SK-N-SH (cell line): ENCODE results near the gene FUT2.

Experiments
- CHD2 ChIP-seq: fragments of 150-350 bp; IDR thresholded peaks from 2 replicates; pipeline ENCODE4 v1.6.1; 2018; ENCODE audit warnings: low read length; ENCODE audit not compliant: partially characterized antibody
- EP300 ChIP-seq, 2 experiments: IDR thresholded peaks; 2 replicates each; pipeline versions ENCODE4 v1.4.0 to v1.6.1; 2012; ENCODE audit warnings: borderline replicate concordance in 1 of 2, low read depth in 1 of 2, low read length in 1 of 2
- EZH2phosphoT487 ChIP-seq: fragments of 200-600 bp; sonication (generic); IDR thresholded peaks from 2 replicates; pipeline ENCODE4 v1.6.1; 2017; ENCODE audit warnings: low read depth, mixed run types, mild to moderate bottlenecking, antibody characterized with exemption, moderate library complexity, borderline replicate concordance
- RAD21 ChIP-seq: IDR thresholded peaks from 2 replicates; pipeline ENCODE4 v1.6.1; 2012; ENCODE audit warnings: mild to moderate bottlenecking, low read length
- RCOR1 ChIP-seq: fragments of 150-350 bp; IDR thresholded peaks from 2 replicates; pipeline ENCODE4 v1.6.1; 2017; ENCODE audit warnings: antibody characterized with exemption, low read length
- RXRA ChIP-seq: IDR thresholded peaks from 2 replicates; pipeline ENCODE4 v1.4.0; 2012; ENCODE audit warnings: low read depth, mild to moderate bottlenecking, borderline replicate concordance
- YY1 ChIP-seq: IDR thresholded peaks from 2 replicates; pipeline ENCODE4 v1.4.0; 2012; ENCODE audit warnings: low read depth, mild to moderate bottlenecking
- TF ChIP-seq, protein P1 (sequence below): fragments of 150-350 bp; IDR thresholded peaks from 2 replicates; pipeline ENCODE4 v1.6.1; 2017; ENCODE audit warnings: antibody characterized with exemption, low read length, low read depth, borderline replicate concordance
- TF ChIP-seq, protein P2 (sequence below): IDR thresholded peaks from 2 replicates; pipeline ENCODE4 v1.4.0; 2012; ENCODE audit warnings: low read depth
- TF ChIP-seq, protein P3 (sequence below): fragments of 200-600 bp; sonication (generic); IDR thresholded peaks from 2 replicates; pipeline ENCODE4 v1.6.1; 2017; ENCODE audit warnings: antibody characterized with exemption, mild to moderate bottlenecking, moderate library complexity
- TF ChIP-seq, protein P4 (sequence below): IDR thresholded peaks from 2 replicates; pipeline ENCODE4 v1.4.0; 2012; ENCODE audit warnings: low read depth, borderline replicate concordance

DNA sequence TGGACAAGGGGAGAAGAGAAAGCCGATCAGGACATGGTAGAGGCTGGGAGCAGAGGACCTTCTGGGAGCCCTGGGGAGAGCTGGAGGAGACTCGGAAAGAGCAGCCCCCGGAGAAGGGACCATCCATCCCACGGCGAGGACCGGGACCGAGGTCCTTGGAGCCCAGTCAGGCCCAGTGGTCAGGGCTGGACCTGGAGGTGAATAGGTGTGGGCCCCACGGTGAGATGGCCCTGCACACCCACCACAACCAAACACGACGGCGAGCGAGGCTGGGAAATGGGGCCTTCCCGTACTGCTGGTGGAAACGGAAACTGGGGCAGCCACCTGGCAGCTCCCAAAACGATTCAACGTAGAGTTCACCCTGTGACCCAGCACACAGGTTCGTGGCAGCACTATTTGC, 19.3 kb upstream of the FUT2 start:
- TF ChIP-seq, protein P1, sequence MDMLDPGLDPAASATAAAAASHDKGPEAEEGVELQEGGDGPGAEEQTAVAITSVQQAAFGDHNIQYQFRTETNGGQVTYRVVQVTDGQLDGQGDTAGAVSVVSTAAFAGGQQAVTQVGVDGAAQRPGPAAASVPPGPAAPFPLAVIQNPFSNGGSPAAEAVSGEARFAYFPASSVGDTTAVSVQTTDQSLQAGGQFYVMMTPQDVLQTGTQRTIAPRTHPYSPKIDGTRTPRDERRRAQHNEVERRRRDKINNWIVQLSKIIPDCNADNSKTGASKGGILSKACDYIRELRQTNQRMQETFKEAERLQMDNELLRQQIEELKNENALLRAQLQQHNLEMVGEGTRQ, result no peak
- TF ChIP-seq YY1, result no peak
- TF ChIP-seq EP300 (IDR thresholded peaks at IDR 0.05; ENCODE audit: borderline replicate concordance in 1 of 2, low read depth in 1 of 2, low read length in 1 of 2), result no peak
- no peak for TF ChIP-seq RAD21
- TF ChIP-seq, protein P2, sequence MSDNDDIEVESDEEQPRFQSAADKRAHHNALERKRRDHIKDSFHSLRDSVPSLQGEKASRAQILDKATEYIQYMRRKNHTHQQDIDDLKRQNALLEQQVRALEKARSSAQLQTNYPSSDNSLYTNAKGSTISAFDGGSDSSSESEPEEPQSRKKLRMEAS, result no peak
- TF ChIP-seq, protein P3, sequence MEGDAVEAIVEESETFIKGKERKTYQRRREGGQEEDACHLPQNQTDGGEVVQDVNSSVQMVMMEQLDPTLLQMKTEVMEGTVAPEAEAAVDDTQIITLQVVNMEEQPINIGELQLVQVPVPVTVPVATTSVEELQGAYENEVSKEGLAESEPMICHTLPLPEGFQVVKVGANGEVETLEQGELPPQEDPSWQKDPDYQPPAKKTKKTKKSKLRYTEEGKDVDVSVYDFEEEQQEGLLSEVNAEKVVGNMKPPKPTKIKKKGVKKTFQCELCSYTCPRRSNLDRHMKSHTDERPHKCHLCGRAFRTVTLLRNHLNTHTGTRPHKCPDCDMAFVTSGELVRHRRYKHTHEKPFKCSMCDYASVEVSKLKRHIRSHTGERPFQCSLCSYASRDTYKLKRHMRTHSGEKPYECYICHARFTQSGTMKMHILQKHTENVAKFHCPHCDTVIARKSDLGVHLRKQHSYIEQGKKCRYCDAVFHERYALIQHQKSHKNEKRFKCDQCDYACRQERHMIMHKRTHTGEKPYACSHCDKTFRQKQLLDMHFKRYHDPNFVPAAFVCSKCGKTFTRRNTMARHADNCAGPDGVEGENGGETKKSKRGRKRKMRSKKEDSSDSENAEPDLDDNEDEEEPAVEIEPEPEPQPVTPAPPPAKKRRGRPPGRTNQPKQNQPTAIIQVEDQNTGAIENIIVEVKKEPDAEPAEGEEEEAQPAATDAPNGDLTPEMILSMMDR, result no peak
- no peak for TF ChIP-seq RXRA
- TF ChIP-seq, protein P4, sequence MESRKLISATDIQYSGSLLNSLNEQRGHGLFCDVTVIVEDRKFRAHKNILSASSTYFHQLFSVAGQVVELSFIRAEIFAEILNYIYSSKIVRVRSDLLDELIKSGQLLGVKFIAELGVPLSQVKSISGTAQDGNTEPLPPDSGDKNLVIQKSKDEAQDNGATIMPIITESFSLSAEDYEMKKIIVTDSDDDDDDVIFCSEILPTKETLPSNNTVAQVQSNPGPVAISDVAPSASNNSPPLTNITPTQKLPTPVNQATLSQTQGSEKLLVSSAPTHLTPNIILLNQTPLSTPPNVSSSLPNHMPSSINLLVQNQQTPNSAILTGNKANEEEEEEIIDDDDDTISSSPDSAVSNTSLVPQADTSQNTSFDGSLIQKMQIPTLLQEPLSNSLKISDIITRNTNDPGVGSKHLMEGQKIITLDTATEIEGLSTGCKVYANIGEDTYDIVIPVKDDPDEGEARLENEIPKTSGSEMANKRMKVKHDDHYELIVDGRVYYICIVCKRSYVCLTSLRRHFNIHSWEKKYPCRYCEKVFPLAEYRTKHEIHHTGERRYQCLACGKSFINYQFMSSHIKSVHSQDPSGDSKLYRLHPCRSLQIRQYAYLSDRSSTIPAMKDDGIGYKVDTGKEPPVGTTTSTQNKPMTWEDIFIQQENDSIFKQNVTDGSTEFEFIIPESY, result no peak
- TF ChIP-seq CHD2, result no peak
- TF ChIP-seq EZH2phosphoT487, result no peak
- no peak for TF ChIP-seq RCOR1
